Hepatocyte (in vitro differentiated cells): ENCODE results near the gene TMEM272. TPM values are rescaled to one million over a fixed set of nuclear protein-coding genes. Genes with fewer than 3 reads are reported as not detected.

Experiments used
- DNase-seq: peaks from one replicate; pipeline ENCODE4 v3.0.0-alpha.2; 2016; ENCODE audit warnings: low spot score
- H2AFZ ChIP-seq: fragments of 200-600 bp; sonication (generic); 2 replicates; pipeline ENCODE4 v1.6.0; 2016; ENCODE audit warnings: antibody characterized with exemption, mild to moderate bottlenecking
- H3K27ac ChIP-seq: fragments of 200-600 bp; sonication (generic); 2 replicates; pipeline ENCODE4 v1.5.1; 2016; ENCODE audit warnings: mild to moderate bottlenecking
- H3K27me3 ChIP-seq: fragments of 200-600 bp; sonication (generic); 2 replicates; pipeline ENCODE4 v1.6.1; 2016
- H3K36me3 ChIP-seq: fragments of 200-600 bp; sonication (generic); replicated peaks from 2 replicates; pipeline ENCODE4 v1.5.1; 2016; ENCODE audit warnings: low read depth; ENCODE audit not compliant: insufficient read depth
- H3K4me1 ChIP-seq: fragments of 200-600 bp; sonication (generic); 2 replicates; pipeline ENCODE4 v1.5.1; 2016; ENCODE audit warnings: mild to moderate bottlenecking, moderate library complexity; ENCODE audit not compliant: insufficient read depth
- H3K4me2 ChIP-seq: fragments of 200-600 bp; sonication (generic); 2 replicates; pipeline ENCODE4 v1.6.0; 2016
- H3K4me3 ChIP-seq: fragments of 200-600 bp; sonication (generic); 2 replicates; pipeline ENCODE4 v1.5.1; 2016; ENCODE audit warnings: mild to moderate bottlenecking
- H3K79me2 ChIP-seq: fragments of 200-600 bp; sonication (generic); 2 replicates; pipeline ENCODE4 v1.6.0; 2017; ENCODE audit warnings: mild to moderate bottlenecking
- H3K9me2 ChIP-seq: fragments of 200-600 bp; sonication (generic); replicated peaks from 2 replicates; pipeline ENCODE4 v1.6.0; 2017; ENCODE audit warnings: mild to moderate bottlenecking; ENCODE audit not compliant: insufficient read depth
- H3K9me3 ChIP-seq: fragments of 200-600 bp; sonication (generic); 2 replicates; pipeline ENCODE4 v1.5.1; 2016; ENCODE audit warnings: low read depth, mild to moderate bottlenecking
- H4K20me1 ChIP-seq: fragments of 200-600 bp; sonication (generic); 2 replicates; pipeline ENCODE4 v1.6.0; 2016; ENCODE audit warnings: mild to moderate bottlenecking; ENCODE audit not compliant: insufficient read depth, poor library complexity, severe bottlenecking
- CTCF ChIP-seq: fragments of 200-600 bp; sonication (generic); IDR thresholded peaks from 2 replicates; pipeline ENCODE4 v1.5.1; 2016; ENCODE audit warnings: antibody characterized with exemption, mild to moderate bottlenecking; ENCODE audit not compliant: poor library complexity
- EZH2 ChIP-seq: fragments of 200-600 bp; sonication (generic); IDR thresholded peaks from 2 replicates; pipeline ENCODE4 v1.6.1; 2016; ENCODE audit warnings: antibody characterized with exemption, mild to moderate bottlenecking, borderline replicate concordance
- EZH2phosphoT487 ChIP-seq: fragments of 200-600 bp; sonication (generic); IDR thresholded peaks from one replicate; pipeline ENCODE4 v1.6.1; 2018; ENCODE audit warnings: antibody characterized with exemption, mild to moderate bottlenecking, low read depth, moderate library complexity; ENCODE audit not compliant: unreplicated experiment, severe bottlenecking
- WGBS: methylation state at CpG from one replicate; pipeline ENCODE4 v1.1.6; 2016; ENCODE audit warnings: low lambda C conversion rate; ENCODE audit errors: missing lambda C conversion rate; 5-methylcytosine and 5-hydroxymethylcytosine counted together
- polyA plus RNA-seq: library from polyadenylated mRNA; unstranded; fragments of >200 nt; fragmentation: Nextera tagmentation; extraction: Ambion mirVana; gene quantifications from 2 replicates; pipeline ENCODE4 v1.2.1, GENCODE V29; 2016
- total RNA-seq: library from RNA; depleted of rRNA; stranded (reverse); fragments of >200 nt; gene quantifications from 2 replicates; pipeline ENCODE4 v1.2.3, GENCODE V29; 2014

The TMEM272 gene
- total and polyA plus RNA-seq, 2 experiments from 2014 or later: 0.20 to 0.23 TPM

GRCh38 chr13:51815848-51816247 is 29.1 kb downstream of the TMEM272 start:
- no peak for DNase-seq
- 61% methylated on average over 11 of the region's 11 CpGs for WGBS
- TF ChIP-seq EZH2phosphoT487: no peak
- TF ChIP-seq EZH2: no peak
- no peak for TF ChIP-seq CTCF
- H3K36me3 ChIP-seq: no peaks in the 10 kb centered on the region
- no peaks in the 10 kb centered on the region for H3K27me3 ChIP-seq
- no peak overlapping the region for H3K27ac ChIP-seq
- H2AFZ ChIP-seq: no peak overlapping the region
- H4K20me1 ChIP-seq: no peaks in the 10 kb centered on the region
- H3K79me2 ChIP-seq: no peaks in the 10 kb centered on the region
- no peaks in the 10 kb centered on the region for H3K9me3 ChIP-seq
- H3K4me2 ChIP-seq: peak overlapping the region; percentile 67
- no peak overlapping the region for H3K4me3 ChIP-seq
- H3K4me1 ChIP-seq: no peaks in the 10 kb centered on the region
- H3K9me2 ChIP-seq: no peaks in the 10 kb centered on the region

GRCh38 chr13:51814825-51815650 is 29.9 kb downstream of the TMEM272 start:
- H3K9me2 ChIP-seq: no peaks in the 10 kb centered on the region
- H3K27ac ChIP-seq: no peak overlapping the region
- no peaks in the 10 kb centered on the region for H3K27me3 ChIP-seq
- WGBS: 21% methylated on average over 13 of the region's 13 CpGs
- peak; percentile 75 for DNase-seq
- H3K9me3 ChIP-seq: no peaks in the 10 kb centered on the region
- no peaks in the 10 kb centered on the region for H3K4me1 ChIP-seq
- no peaks in the 10 kb centered on the region for H3K79me2 ChIP-seq
- TF ChIP-seq CTCF (peak; percentile 79), EZH2phosphoT487 (no peak)
- peak overlapping the region; percentile 18 for H2AFZ ChIP-seq
- no peaks in the 10 kb centered on the region for H3K36me3 ChIP-seq
- peak overlapping the region; percentile 67 for H3K4me2 ChIP-seq
- no peaks in the 10 kb centered on the region for H4K20me1 ChIP-seq
- H3K4me3 ChIP-seq: no peak overlapping the region

GRCh38 chr13:51814071-51814470 is 30.9 kb downstream of the TMEM272 start:
- H3K36me3 ChIP-seq: no peaks in the 10 kb centered on the region
- no peak overlapping the region for H3K4me2 ChIP-seq
- H3K79me2 ChIP-seq: no peaks in the 10 kb centered on the region
- no peak for DNase-seq
- no peaks in the 10 kb centered on the region for H3K9me3 ChIP-seq
- H4K20me1 ChIP-seq: no peaks in the 10 kb centered on the region
- H2AFZ ChIP-seq: no peak overlapping the region
- H3K4me1 ChIP-seq: no peaks in the 10 kb centered on the region
- H3K27ac ChIP-seq: no peak overlapping the region
- no peaks in the 10 kb centered on the region for H3K27me3 ChIP-seq
- 98% methylated on average over 2 of the region's 2 CpGs for WGBS
- H3K9me2 ChIP-seq: no peaks in the 10 kb centered on the region
- no peak for TF ChIP-seq CTCF
- TF ChIP-seq EZH2phosphoT487: no peak
- no peak for TF ChIP-seq EZH2
- no peak overlapping the region for H3K4me3 ChIP-seq
